Measurements from ENCODE around the gene SNX19. TPM values are rescaled to one million over a fixed set of nuclear protein-coding genes. Genes with fewer than 3 reads are reported as not detected.
A peak's percentile ranks its signal among the peaks of the same experiment; 100 is the strongest.

SNX19 gene
- total RNA-seq, 1 experiment from 2014 or later = 79.3 TPM

GRCh38 chr11:130839981-130840666, 76.2 kb downstream of the SNX19 start:
- no peak for ATAC-seq

GRCh38 chr11:130837194-130837593, 79.1 kb downstream of the SNX19 start:
- CTCF ChIA-PET = interaction anchor here (0.7 kb wide), 1 partner anchor 28 kb away, joined by 3 read pairs; no protein-coding TSS in a partner anchor
- TF ChIP-seq SIN3A (IDR thresholded peaks at IDR 0.05; ENCODE audit: borderline replicate concordance, insufficient read depth, low read depth, low read length) (no peak), CTCF (IDR thresholded peaks at IDR 0.05) (no peak), TCF7L2 (IDR thresholded peaks at IDR 0.05; ENCODE audit: low read depth, low read length) (no peak), POLR2AphosphoS5 (IDR thresholded peaks at IDR 0.05; ENCODE audit: low read depth, low read length) (no peak), REST (IDR thresholded peaks at IDR 0.05; ENCODE audit: insufficient read depth in 1 of 2, low read depth in 2 of 2, low read length in 1 of 2) (no peak)
- peaks cover 9% of the 10 kb centered on the region; the same call in 1 of the 2 replicates for H3K9me3 ChIP-seq (ENCODE audit: control insufficient read depth, insufficient read depth, low read depth, low read length)
- H3K36me3 ChIP-seq (ENCODE audit: control insufficient read depth, insufficient read depth, low read length) = no peaks in the 10 kb centered on the region
- H3K27ac ChIP-seq (ENCODE audit: low read length) = no peak overlapping the region
- BruUV-seq (replicated peaks) = no TSS peak
- ATAC-seq (no peak), DNase-seq (ENCODE audit: low read depth, low spot score) (no peak)
- POLR2A ChIA-PET = no interaction called here
- H3K4me3 ChIP-seq (ENCODE audit: low read depth in 2 of 2, low read length in 2 of 2) = no peak overlapping the region
- in situ Hi-C loops (cut with HindIII; ENCODE audit: low pct_unique_long_range_greater_than_20kb, low sequenced_read_pairs) = no loop called here
- H3K27me3 ChIP-seq (ENCODE audit: control insufficient read depth, insufficient read depth, low read length) = no peaks in the 10 kb centered on the region
- no peaks in the 10 kb centered on the region for H3K4me1 ChIP-seq (ENCODE audit: control insufficient read depth, insufficient read depth, low read length)
- intact Hi-C loops (cut with micrococcal nuclease; ENCODE audit: unreplicated experiment) = no loop called here

More at GRCh38 chr11:130839981-130840666, 76.2 kb downstream of the SNX19 start:
- ChIA-PET CTCF (interaction anchor here (1.3 kb wide), 1 partner anchor 22 kb away, joined by 3 read pairs; no protein-coding TSS in a partner anchor), POLR2A (no interaction called here)
- H3K4me1 ChIP-seq (ENCODE audit: control insufficient read depth, insufficient read depth, low read length) = no peaks in the 10 kb centered on the region
- peak overlapping the region; percentile 51; the same call in 1 of the 2 replicates for H3K27ac ChIP-seq (ENCODE audit: low read length)
- BruUV-seq (replicated peaks) = no TSS peak
- no peaks in the 10 kb centered on the region for H3K27me3 ChIP-seq (ENCODE audit: control insufficient read depth, insufficient read depth, low read length)
- peaks cover 9% of the 10 kb centered on the region; the same call in 1 of the 2 replicates for H3K9me3 ChIP-seq (ENCODE audit: control insufficient read depth, insufficient read depth, low read depth, low read length)
- in situ Hi-C loops (cut with HindIII; ENCODE audit: low pct_unique_long_range_greater_than_20kb, low sequenced_read_pairs) = loop anchor here (10.0 kb wide), 1 partner anchor 375 kb away; no protein-coding TSS in a partner anchor
- no peak overlapping the region for H3K4me3 ChIP-seq (ENCODE audit: low read depth in 2 of 2, low read length in 2 of 2)
- intact Hi-C loops (cut with micrococcal nuclease; ENCODE audit: unreplicated experiment) = no loop called here
- DNase-seq (ENCODE audit: low read depth, low spot score) = no peak
- no peaks in the 10 kb centered on the region for H3K36me3 ChIP-seq (ENCODE audit: control insufficient read depth, insufficient read depth, low read length)
- no peak for TF ChIP-seq SIN3A (IDR thresholded peaks at IDR 0.05; ENCODE audit: borderline replicate concordance, insufficient read depth, low read depth, low read length)
- TF ChIP-seq REST (IDR thresholded peaks at IDR 0.05; ENCODE audit: insufficient read depth in 1 of 2, low read depth in 2 of 2, low read length in 1 of 2) = no peak
- no peak for TF ChIP-seq POLR2AphosphoS5 (IDR thresholded peaks at IDR 0.05; ENCODE audit: low read depth, low read length)
- no peak for TF ChIP-seq TCF7L2 (IDR thresholded peaks at IDR 0.05; ENCODE audit: low read depth, low read length)

Measured in Panc1 (cell line).